Endothelial cell of umbilical vein (primary cell): ENCODE data around the gene CXorf38. TPM values are rescaled to one million over a fixed set of nuclear protein-coding genes. Genes with fewer than 3 reads are reported as not detected.

Experiments used
- BruUV-seq: library from RNA; stranded (reverse); fragments of 400-500 nt; replicated peaks from 2 replicates; lab custom pipeline; 2021; lab: Mats Ljungman, UMichigan
- CTCF ChIA-PET: fragments of 300-600, 350-600 bp; sonication (Branson Sonifier 250); formaldehyde crosslinking; loops from one replicate; lab custom pipeline; 2021; ENCODE audit warnings: antibody characterized with exemption, inconsistent platforms; lab: Charles Lee
- POLR2A ChIA-PET: fragments of 300-600, 350-600 bp; sonication (Branson Sonifier 250); formaldehyde crosslinking; loops from one replicate; lab custom pipeline; 2021; ENCODE audit warnings: antibody characterized with exemption, inconsistent platforms; lab: Charles Lee
- DNase-seq: peaks from one replicate; pipeline ENCODE4 v3.0.0-alpha.2; 2011; ENCODE audit warnings: low read depth, low spot score
- FAIRE-seq: peaks from 2 replicates; lab custom pipeline; 2011; peaks lifted over from hg19 to GRCh38; lab: Jason Lieb, UNC
- H2AFZ ChIP-seq: 2 replicates; pipeline ENCODE4 v1.6.0; 2012; ENCODE audit warnings: low read depth, low read length, control low read depth, inconsistent platforms
- H3K27ac ChIP-seq: 2 replicates; pipeline ENCODE4 v1.5.1; 2011; ENCODE audit warnings: low read depth, mild to moderate bottlenecking, control low read depth, low read length, moderate library complexity; ENCODE audit not compliant: insufficient read depth
- H3K27me3 ChIP-seq, 2 experiments: 2 replicates each; pipeline versions ENCODE4 v1.6.0 to v1.6.1; 2011; ENCODE audit warnings: low read length in 2 of 2, mixed read lengths in 1 of 2; ENCODE audit not compliant: control insufficient read depth in 2 of 2, insufficient read depth in 2 of 2
- H3K36me3 ChIP-seq, 2 experiments: 2 replicates in 1 of 2; 3 replicates in 1 of 2; pipeline ENCODE4 v1.5.1; 2011; ENCODE audit warnings: low read length in 2 of 2, mild to moderate bottlenecking in 1 of 2, moderate library complexity in 1 of 2; ENCODE audit not compliant: control insufficient read depth in 2 of 2, insufficient read depth in 2 of 2; ENCODE audit errors: extremely low read depth in 1 of 2
- H3K4me1 ChIP-seq: 3 replicates; pipeline ENCODE4 v1.5.1; 2011; ENCODE audit warnings: mild to moderate bottlenecking, low read length; ENCODE audit not compliant: control insufficient read depth, insufficient read depth; ENCODE audit errors: extremely low read depth
- H3K4me2 ChIP-seq: 2 replicates; pipeline ENCODE4 v1.6.1; 2011; ENCODE audit warnings: low read length, control low read depth, mixed read lengths; ENCODE audit not compliant: insufficient read depth
- H3K4me3 ChIP-seq, 3 experiments: fragments of 200-600 bp in 1 of 3; sonication (generic), shearing (Covaris generic) in 1 of 3; replicated peaks in 1 of 3; 2 replicates each; pipeline ENCODE4 v1.5.1; 2011 to 2016; ENCODE audit warnings: control low read depth in 3 of 3, low read length in 3 of 3, mild to moderate bottlenecking in 2 of 3, inconsistent platforms in 1 of 3, low read depth in 1 of 3, moderate library complexity in 1 of 3; ENCODE audit not compliant: insufficient read depth in 1 of 3
- H3K79me2 ChIP-seq: 2 replicates; pipeline ENCODE4 v1.6.0; 2012; ENCODE audit warnings: low read length, inconsistent platforms; ENCODE audit not compliant: control insufficient read depth, insufficient read depth
- H3K9ac ChIP-seq: replicated peaks from 2 replicates; pipeline ENCODE3; 2011; ENCODE audit warnings: low read length, control low read depth; ENCODE audit not compliant: insufficient read depth; ENCODE audit errors: extremely low read depth
- H3K9me1 ChIP-seq: replicated peaks from 3 replicates; pipeline ENCODE4 v1.6.0; 2011; ENCODE audit warnings: mild to moderate bottlenecking, low read length; ENCODE audit not compliant: control insufficient read depth, insufficient read depth; ENCODE audit errors: extremely low read depth
- H3K9me3 ChIP-seq: replicated peaks from 2 replicates; pipeline ENCODE4 v1.5.1; 2012; ENCODE audit warnings: low read length, inconsistent platforms; ENCODE audit not compliant: control insufficient read depth, insufficient read depth
- H4K20me1 ChIP-seq: replicated peaks from 2 replicates; pipeline ENCODE3; 2011; ENCODE audit warnings: mild to moderate bottlenecking, low read length; ENCODE audit not compliant: control insufficient read depth, insufficient read depth; ENCODE audit errors: extremely low read depth
- CTCF ChIP-seq, 2 donors: IDR thresholded peaks; 1 replicate in 1 of 2; 2 replicates in 1 of 2; pipeline ENCODE4 v1.5.1; 2011; ENCODE audit warnings: low read length in 2 of 2, mild to moderate bottlenecking in 2 of 2, moderate library complexity in 2 of 2, control low read depth in 1 of 2, inconsistent platforms in 1 of 2, low read depth in 1 of 2; ENCODE audit not compliant: insufficient read depth in 1 of 2; ENCODE audit errors: extremely low read depth in 1 of 2
- EZH2 ChIP-seq: IDR thresholded peaks from 2 replicates; pipeline ENCODE4 v1.6.1; 2012; ENCODE audit warnings: borderline replicate concordance, low read depth, mild to moderate bottlenecking, moderate library complexity, low read length, inconsistent platforms; ENCODE audit not compliant: severe bottlenecking
- FOS ChIP-seq: IDR thresholded peaks from 2 replicates; pipeline ENCODE4 v1.6.1; 2011; ENCODE audit warnings: mild to moderate bottlenecking, low read length, moderate library complexity, borderline replicate concordance; ENCODE audit not compliant: insufficient read depth
- GATA2 ChIP-seq: IDR thresholded peaks from 2 replicates; pipeline ENCODE4 v1.7.0; 2011; ENCODE audit warnings: low read depth, mild to moderate bottlenecking, moderate library complexity, mixed read lengths, low read length; ENCODE audit not compliant: insufficient read length, insufficient read depth
- JUN ChIP-seq: IDR thresholded peaks from 2 replicates; pipeline ENCODE4 v1.6.1; 2011; ENCODE audit warnings: borderline replicate concordance, low read depth; ENCODE audit not compliant: insufficient read length, insufficient read depth
- MAX ChIP-seq: IDR thresholded peaks from 2 replicates; pipeline ENCODE4 v1.6.1; 2011; ENCODE audit not compliant: insufficient read depth, insufficient read length
- MYC ChIP-seq: IDR thresholded peaks from one replicate; pipeline ENCODE4 v1.6.1; 2011; ENCODE audit warnings: mild to moderate bottlenecking, low read depth, low read length
- POLR2A ChIP-seq: IDR thresholded peaks from 2 replicates; pipeline ENCODE4 v1.6.1; 2012; ENCODE audit warnings: low read depth, mild to moderate bottlenecking, control low read depth, low read length
- POLR2AphosphoS5 ChIP-seq: IDR thresholded peaks from 2 replicates; pipeline ENCODE4 v1.6.1; 2012; ENCODE audit warnings: low read depth, mild to moderate bottlenecking, control low read depth, low read length, moderate library complexity; ENCODE audit not compliant: insufficient read depth
- dilution Hi-C: fragments of 300-500 bp; cut with MboI; formaldehyde crosslinking; loops from one replicate; pipeline ENCODE4 v1.15.0; 2019; ENCODE audit warnings: low sequenced_read_pairs; ENCODE audit not compliant: extremely low pct_ligation_motif_present
- intact Hi-C: fragments of 100-400 bp; cut with micrococcal nuclease; formaldehyde crosslinking; loops from one replicate; pipeline ENCODE4 v1.10.0; 2022
- polyA plus RNA-seq, 4 experiments: library from polyadenylated mRNA; depleted of rRNA in 3 of 4; stranded (reverse) in 3 of 4; unstranded in 1 of 4; fragments of >200 nt; gene quantifications; 2 replicates each; pipeline versions ENCODE4 v1.2.1 to v1.2.3, GENCODE V29; 2011 to 2012; ENCODE audit warnings: missing spikeins in 1 of 4
- total RNA-seq: library from RNA; stranded (reverse); gene quantifications from 2 replicates; pipeline ENCODE4 v1.2.3, GENCODE V29; 2021

CXorf38 gene
- total and polyA plus RNA-seq, 2 donors (not counting 3 experiments of a cell fraction or from before 2014, with no cell fraction given): 5.9 to 12.4 TPM

- H4K20me1 ChIP-seq: no peaks in the 10 kb centered on the region
- CTCF ChIA-PET: interaction anchor here (1.9 kb wide), 1 partner anchor 74 kb away, joined by 7 read pairs; no protein-coding TSS in a partner anchor
- POLR2A ChIA-PET: no interaction called here
- H3K4me1 ChIP-seq: no peaks in the 10 kb centered on the region
- dilution Hi-C loops: no loop called here
- DNase-seq (no peak), FAIRE-seq (no peak)
- no peaks in the 10 kb centered on the region for H3K9me3 ChIP-seq
- H3K4me3 ChIP-seq: no peak overlapping the region
- no peaks in the 10 kb centered on the region for H3K36me3 ChIP-seq
- H3K27ac ChIP-seq: no peak overlapping the region
- intact Hi-C loops: no loop called here
- no peak overlapping the region for H3K4me2 ChIP-seq
- H2AFZ ChIP-seq: no peak overlapping the region
- no peak overlapping the region for H3K9ac ChIP-seq
- H3K27me3 ChIP-seq: no peaks in the 10 kb centered on the region
- H3K79me2 ChIP-seq: no peaks in the 10 kb centered on the region
- TF ChIP-seq MAX (no peak), JUN (no peak), MYC (no peak)
- H3K9me1 ChIP-seq: no peaks in the 10 kb centered on the region
- no TSS peak for BruUV-seq
These were observed 29.8 kb downstream of the CXorf38 start for GRCh38 chrX:40617566-40617965.

GRCh38 chrX:40615976-40616375, 31.4 kb downstream of the CXorf38 start:
- H3K27ac ChIP-seq: no peak overlapping the region
- dilution Hi-C loops (no loop called here), intact Hi-C loops (no loop called here)
- H3K4me3 ChIP-seq: no peak overlapping the region
- no peaks in the 10 kb centered on the region for H3K9me1 ChIP-seq
- ChIA-PET POLR2A (no interaction called here), CTCF (no interaction called here)
- H3K79me2 ChIP-seq: no peaks in the 10 kb centered on the region
- no peaks in the 10 kb centered on the region for H3K4me1 ChIP-seq
- no peaks in the 10 kb centered on the region for H3K27me3 ChIP-seq
- no TSS peak for BruUV-seq
- H3K4me2 ChIP-seq: no peak overlapping the region
- H2AFZ ChIP-seq: no peak overlapping the region
- H3K9me3 ChIP-seq: no peaks in the 10 kb centered on the region
- no peak overlapping the region for H3K9ac ChIP-seq
- H3K36me3 ChIP-seq: no peaks in the 10 kb centered on the region
- TF ChIP-seq CTCF (IDR thresholded peaks at IDR 0.05; ENCODE audit: extremely low read depth in 1 of 2, insufficient read depth in 1 of 2, low read depth in 1 of 2, low read length in 2 of 2) (no peak), FOS (no peak), POLR2AphosphoS5 (no peak), EZH2 (no peak), POLR2A (no peak), MAX (no peak), MYC (no peak), GATA2 (no peak), JUN (no peak)
- FAIRE-seq (no peak), DNase-seq (no peak)
- no peaks in the 10 kb centered on the region for H4K20me1 ChIP-seq
